OCI-LY3 (cell line): ENCODE results near the gene PLP2.

ENCODE experiments used
- EZH2phosphoT487 ChIP-seq: fragments of 200-600 bp; shearing (Covaris generic); IDR thresholded peaks from 2 replicates; pipeline ENCODE4 v1.6.1; 2018; ENCODE audit warnings: antibody characterized with exemption, mixed run types, low read depth
- TF ChIP-seq, protein P1 (sequence below): fragments of 200-600, 300-600 bp; sonication (generic); IDR thresholded peaks from 2 replicates; pipeline ENCODE4 v1.5.1; 2014; ENCODE audit warnings: antibody characterized with exemption, low read length, low read depth

DNA sequence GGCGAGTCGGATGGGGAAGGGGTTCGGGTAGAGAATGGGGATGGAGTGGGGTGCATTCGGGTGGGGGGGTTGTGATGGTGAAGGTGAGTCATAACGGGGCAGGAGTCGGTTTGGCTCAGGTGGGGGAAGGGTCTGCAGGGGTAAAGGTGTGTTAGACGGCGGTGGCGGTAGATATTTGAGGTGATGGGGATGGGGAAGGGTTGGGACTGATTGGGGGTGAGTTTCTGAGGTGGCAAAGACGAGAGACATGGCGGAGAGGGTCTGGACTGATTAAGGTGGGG lies 27.6 kb downstream of the PLP2 start:
- TF ChIP-seq, protein P1, sequence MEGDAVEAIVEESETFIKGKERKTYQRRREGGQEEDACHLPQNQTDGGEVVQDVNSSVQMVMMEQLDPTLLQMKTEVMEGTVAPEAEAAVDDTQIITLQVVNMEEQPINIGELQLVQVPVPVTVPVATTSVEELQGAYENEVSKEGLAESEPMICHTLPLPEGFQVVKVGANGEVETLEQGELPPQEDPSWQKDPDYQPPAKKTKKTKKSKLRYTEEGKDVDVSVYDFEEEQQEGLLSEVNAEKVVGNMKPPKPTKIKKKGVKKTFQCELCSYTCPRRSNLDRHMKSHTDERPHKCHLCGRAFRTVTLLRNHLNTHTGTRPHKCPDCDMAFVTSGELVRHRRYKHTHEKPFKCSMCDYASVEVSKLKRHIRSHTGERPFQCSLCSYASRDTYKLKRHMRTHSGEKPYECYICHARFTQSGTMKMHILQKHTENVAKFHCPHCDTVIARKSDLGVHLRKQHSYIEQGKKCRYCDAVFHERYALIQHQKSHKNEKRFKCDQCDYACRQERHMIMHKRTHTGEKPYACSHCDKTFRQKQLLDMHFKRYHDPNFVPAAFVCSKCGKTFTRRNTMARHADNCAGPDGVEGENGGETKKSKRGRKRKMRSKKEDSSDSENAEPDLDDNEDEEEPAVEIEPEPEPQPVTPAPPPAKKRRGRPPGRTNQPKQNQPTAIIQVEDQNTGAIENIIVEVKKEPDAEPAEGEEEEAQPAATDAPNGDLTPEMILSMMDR: no peak
- TF ChIP-seq EZH2phosphoT487: no peak
